Caco-2 (cell line): ENCODE data around the gene CXCR3. TPM values are rescaled to one million over a fixed set of nuclear protein-coding genes. Genes with fewer than 3 reads are reported as not detected.

ENCODE experiments used
- BruUV-seq: library from RNA; stranded (reverse); fragments of 400-500 nt; replicated peaks from 2 replicates; lab custom pipeline; 2021; lab: Mats Ljungman, UMichigan
- CTCF ChIA-PET: fragments of 300-600 bp; sonication (Branson Sonifier 250); formaldehyde crosslinking; loops from one replicate; lab custom pipeline; 2022; ENCODE audit warnings: antibody characterized with exemption; lab: Charles Lee
- POLR2A ChIA-PET: fragments of 300-600 bp; sonication (Branson Sonifier 250); formaldehyde crosslinking; loops from one replicate; lab custom pipeline; 2022; ENCODE audit warnings: antibody characterized with exemption; lab: Charles Lee
- DNase-seq, 2 experiments: peaks; one replicate each; pipeline versions ENCODE4 v3.0.0 to v3.0.0-alpha.2; 2020 to 2022
- H3K27me3 ChIP-seq: replicated peaks from 2 replicates; pipeline ENCODE4 v1.6.0; 2011; ENCODE audit warnings: low read length; ENCODE audit not compliant: control insufficient read depth, insufficient read depth
- H3K36me3 ChIP-seq: 2 replicates; pipeline ENCODE4 v1.5.1; 2011; ENCODE audit warnings: low read length; ENCODE audit not compliant: control insufficient read depth, insufficient read depth
- H3K4me1 ChIP-seq: fragments of 250-450 bp; sonication (Bioruptor Pico); 2 replicates; pipeline ENCODE4 v1.5.1; 2020; ENCODE audit warnings: mild to moderate bottlenecking
- H3K4me3 ChIP-seq: 2 replicates; pipeline ENCODE4 v1.5.1; 2011; ENCODE audit warnings: low read depth, mild to moderate bottlenecking, control low read depth, low read length
- H3K9me3 ChIP-seq: fragments of 250-450 bp; sonication (Bioruptor Pico); 2 replicates; pipeline ENCODE4 v1.5.1; 2020; ENCODE audit warnings: mild to moderate bottlenecking, moderate library complexity
- H3K27ac Mint-ChIP-seq: one replicate; pipeline ENCODE4 v1.8.0; 2022; ENCODE audit warnings: mixed read lengths; ENCODE audit not compliant: unreplicated experiment
- H3K27me3 Mint-ChIP-seq: one replicate; pipeline ENCODE4 v1.8.0; 2022; ENCODE audit warnings: mixed read lengths; ENCODE audit not compliant: insufficient read depth, unreplicated experiment
- H3K36me3 Mint-ChIP-seq: one replicate; pipeline ENCODE4 v1.8.0; 2022; ENCODE audit warnings: mild to moderate bottlenecking, mixed read lengths; ENCODE audit not compliant: insufficient read depth, unreplicated experiment
- H3K4me1 Mint-ChIP-seq: one replicate; pipeline ENCODE4 v1.8.0; 2022; ENCODE audit warnings: low read depth, mixed read lengths; ENCODE audit not compliant: unreplicated experiment
- H3K4me3 Mint-ChIP-seq: one replicate; pipeline ENCODE4 v1.8.0; 2022; ENCODE audit warnings: mild to moderate bottlenecking, moderate library complexity, mixed read lengths; ENCODE audit not compliant: unreplicated experiment
- H3K9me3 Mint-ChIP-seq: one replicate; pipeline ENCODE4 v1.8.0; 2022; ENCODE audit warnings: mixed read lengths; ENCODE audit not compliant: unreplicated experiment
- intact Hi-C: fragments of 100-400 bp; cut with micrococcal nuclease; formaldehyde crosslinking; loops from one replicate; pipeline ENCODE4 v1.10.0; 2022; ENCODE audit not compliant: unreplicated experiment
- total RNA-seq: library from RNA; stranded (reverse); gene quantifications from 2 replicates; pipeline ENCODE4 v1.2.3, GENCODE V29; 2022
- TF ChIP-seq, protein P1 (sequence below), 2 experiments: fragments of 200-600 bp in 1 of 2; IDR thresholded peaks; 1 replicate in 1 of 2; 2 replicates in 1 of 2; pipeline versions ENCODE4 v1.5.1 to v1.8.0; 2011 to 2022; ENCODE audit warnings: antibody characterized with exemption in 1 of 2, control low read depth in 1 of 2, inconsistent platforms in 1 of 2, low read depth in 1 of 2, low read length in 1 of 2, mild to moderate bottlenecking in 1 of 2, moderate library complexity in 1 of 2; ENCODE audit not compliant: insufficient read depth in 1 of 2, severe bottlenecking in 1 of 2, unreplicated experiment in 1 of 2

Gene CXCR3
- total RNA-seq, 1 experiment from 2014 or later: not detected

DNA sequence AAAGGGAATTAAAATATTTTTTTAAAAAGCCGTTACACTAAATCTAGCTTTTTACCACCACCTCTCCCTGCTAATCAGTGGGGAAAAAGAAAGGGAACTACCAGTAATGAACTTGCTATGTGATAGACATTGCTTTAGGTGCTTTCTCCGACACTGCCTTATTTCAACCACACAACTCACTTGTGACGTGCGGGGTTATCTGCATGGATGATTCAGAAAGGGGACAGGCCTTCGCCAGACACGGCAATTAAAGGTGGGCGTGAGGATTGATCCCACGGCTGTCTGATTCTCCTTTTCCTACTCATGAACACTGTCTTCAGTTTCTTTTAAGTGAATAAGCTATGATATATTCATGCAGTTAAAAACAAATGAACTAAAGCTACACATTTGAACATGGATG lies 882 bp upstream of the CXCR3 start:
- no peaks in the 10 kb centered on the region for H3K36me3 ChIP-seq
- H3K4me3 ChIP-seq: no peak overlapping the region
- H3K9me3 ChIP-seq: no peaks in the 10 kb centered on the region
- no peaks in the 10 kb centered on the region for H3K9me3 Mint-ChIP-seq
- DNase-seq: no peak
- CTCF ChIA-PET: no interaction called here
- intact Hi-C loops: loop anchor here (5.0 kb wide), 1 partner anchor 33 kb away; no protein-coding TSS in a partner anchor
- H3K27me3 Mint-ChIP-seq: no peaks in the 10 kb centered on the region
- no peak overlapping the region for H3K27ac Mint-ChIP-seq
- H3K27me3 ChIP-seq: no peaks in the 10 kb centered on the region
- POLR2A ChIA-PET: no interaction called here
- no peak overlapping the region for H3K4me3 Mint-ChIP-seq
- H3K4me1 Mint-ChIP-seq: no peaks in the 10 kb centered on the region
- TF ChIP-seq, protein P1, sequence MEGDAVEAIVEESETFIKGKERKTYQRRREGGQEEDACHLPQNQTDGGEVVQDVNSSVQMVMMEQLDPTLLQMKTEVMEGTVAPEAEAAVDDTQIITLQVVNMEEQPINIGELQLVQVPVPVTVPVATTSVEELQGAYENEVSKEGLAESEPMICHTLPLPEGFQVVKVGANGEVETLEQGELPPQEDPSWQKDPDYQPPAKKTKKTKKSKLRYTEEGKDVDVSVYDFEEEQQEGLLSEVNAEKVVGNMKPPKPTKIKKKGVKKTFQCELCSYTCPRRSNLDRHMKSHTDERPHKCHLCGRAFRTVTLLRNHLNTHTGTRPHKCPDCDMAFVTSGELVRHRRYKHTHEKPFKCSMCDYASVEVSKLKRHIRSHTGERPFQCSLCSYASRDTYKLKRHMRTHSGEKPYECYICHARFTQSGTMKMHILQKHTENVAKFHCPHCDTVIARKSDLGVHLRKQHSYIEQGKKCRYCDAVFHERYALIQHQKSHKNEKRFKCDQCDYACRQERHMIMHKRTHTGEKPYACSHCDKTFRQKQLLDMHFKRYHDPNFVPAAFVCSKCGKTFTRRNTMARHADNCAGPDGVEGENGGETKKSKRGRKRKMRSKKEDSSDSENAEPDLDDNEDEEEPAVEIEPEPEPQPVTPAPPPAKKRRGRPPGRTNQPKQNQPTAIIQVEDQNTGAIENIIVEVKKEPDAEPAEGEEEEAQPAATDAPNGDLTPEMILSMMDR (IDR thresholded peaks at IDR 0.05; ENCODE audit: insufficient read depth in 1 of 2, low read depth in 1 of 2, low read length in 1 of 2, severe bottlenecking in 1 of 2, unreplicated experiment in 1 of 2): no peak
- no TSS peak for BruUV-seq
- H3K4me1 ChIP-seq: peaks cover 11% of the 10 kb centered on the region; the same call in 1 of the 2 replicates
- peaks cover 14% of the 10 kb centered on the region for H3K36me3 Mint-ChIP-seq

DNA sequence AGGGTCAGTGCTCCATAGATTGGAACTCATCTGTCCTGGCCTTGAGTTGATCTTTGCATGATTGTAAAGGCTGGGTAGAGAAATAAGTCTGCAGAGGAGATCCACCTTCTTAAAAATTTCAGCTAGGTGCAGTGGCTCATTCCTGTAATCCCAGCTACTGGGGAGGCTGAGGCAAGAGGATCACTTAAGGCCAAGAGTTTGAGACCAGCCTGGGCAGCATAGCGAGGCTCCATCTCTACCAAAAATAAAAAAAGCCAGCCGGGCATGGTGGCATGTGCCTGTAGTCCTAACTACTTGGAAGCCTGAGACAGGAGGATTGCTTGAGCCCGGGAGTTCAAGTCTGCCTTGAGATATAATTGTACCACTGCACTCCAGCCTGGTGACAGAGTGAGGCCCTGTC lies 476 bp upstream of the CXCR3 start:
- H3K4me1 Mint-ChIP-seq: no peaks in the 10 kb centered on the region
- H3K27me3 ChIP-seq: no peaks in the 10 kb centered on the region
- H3K36me3 ChIP-seq: no peaks in the 10 kb centered on the region
- no peaks in the 10 kb centered on the region for H3K27me3 Mint-ChIP-seq
- peaks cover 11% of the 10 kb centered on the region; the same call in 1 of the 2 replicates for H3K4me1 ChIP-seq
- H3K36me3 Mint-ChIP-seq: peaks cover 14% of the 10 kb centered on the region
- intact Hi-C loops: loop anchor here (5.0 kb wide), 1 partner anchor 34 kb away; no protein-coding TSS in a partner anchor
- H3K27ac Mint-ChIP-seq: no peak overlapping the region
- no peak overlapping the region for H3K4me3 ChIP-seq
- ChIA-PET CTCF (no interaction called here), POLR2A (no interaction called here)
- H3K9me3 ChIP-seq: no peaks in the 10 kb centered on the region
- H3K4me3 Mint-ChIP-seq: no peak overlapping the region
- TF ChIP-seq, protein P1 (IDR thresholded peaks at IDR 0.05; ENCODE audit: insufficient read depth in 1 of 2, low read depth in 1 of 2, low read length in 1 of 2, severe bottlenecking in 1 of 2, unreplicated experiment in 1 of 2): no peak
- BruUV-seq: no TSS peak
- no peaks in the 10 kb centered on the region for H3K9me3 Mint-ChIP-seq
- no peak for DNase-seq

DNA sequence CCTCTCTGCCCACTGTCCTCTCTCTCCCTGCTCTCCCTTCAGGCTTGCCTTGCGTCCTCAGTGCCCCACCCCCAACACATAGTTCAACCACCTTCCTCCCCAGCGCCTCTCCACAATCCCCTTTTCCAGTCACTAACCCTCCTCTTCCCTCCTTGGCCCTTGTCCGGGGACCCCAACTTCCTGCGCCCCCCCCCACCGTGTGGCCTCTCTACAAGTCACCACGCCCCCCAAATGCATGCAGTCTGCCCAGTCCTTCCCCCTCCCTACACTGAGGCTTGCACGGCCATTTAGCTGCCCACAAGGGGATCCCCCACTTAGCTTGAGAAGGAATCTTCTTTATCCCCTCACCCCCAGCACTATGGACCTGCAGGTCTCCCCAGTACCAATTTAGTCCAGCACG lies 569 bp downstream of the CXCR3 start:
- Histone ChIP-seq H3K4me3 (no peak overlapping the region), H3K36me3 (no peaks in the 10 kb centered on the region), H3K27me3 (no peaks in the 10 kb centered on the region), H3K9me3 (no peaks in the 10 kb centered on the region), H3K4me1 (peaks cover 5% of the 10 kb centered on the region; the same call in 1 of the 2 replicates)
- CTCF ChIA-PET: no interaction called here
- no peak overlapping the region for H3K4me3 Mint-ChIP-seq
- peaks cover 14% of the 10 kb centered on the region for H3K36me3 Mint-ChIP-seq
- BruUV-seq: no TSS peak
- H3K27me3 Mint-ChIP-seq: no peaks in the 10 kb centered on the region
- intact Hi-C loops: loop anchor here (5.0 kb wide), 1 partner anchor 35 kb away; no protein-coding TSS in a partner anchor
- DNase-seq: no peak
- no peak overlapping the region for H3K27ac Mint-ChIP-seq
- no peaks in the 10 kb centered on the region for H3K4me1 Mint-ChIP-seq
- TF ChIP-seq, protein P1 (IDR thresholded peaks at IDR 0.05; ENCODE audit: insufficient read depth in 1 of 2, low read depth in 1 of 2, low read length in 1 of 2, severe bottlenecking in 1 of 2, unreplicated experiment in 1 of 2): no peak
- POLR2A ChIA-PET: no interaction called here
- no peaks in the 10 kb centered on the region for H3K9me3 Mint-ChIP-seq
